Stimulated activated CD8-positive, alpha-beta memory T cell treated with anti-CD3 and anti-CD28 coated beads, Interleukin-2, amount 100 ng/mL, for 48 hours (primary cell): ENCODE measurements around the gene CACNA1A.
"Not testable (repeated sequence)": the region's sequence is repeated elsewhere in the genome, so short reads cannot be mapped to it uniquely, and the experiment has no call there.

Experiments
- DNase-seq, 2 donors: peaks; one replicate each; pipeline ENCODE4 v3.0.0-alpha.2; 2020; ENCODE audit warnings: low read depth in 2 of 2

Gene CACNA1A

DNA sequence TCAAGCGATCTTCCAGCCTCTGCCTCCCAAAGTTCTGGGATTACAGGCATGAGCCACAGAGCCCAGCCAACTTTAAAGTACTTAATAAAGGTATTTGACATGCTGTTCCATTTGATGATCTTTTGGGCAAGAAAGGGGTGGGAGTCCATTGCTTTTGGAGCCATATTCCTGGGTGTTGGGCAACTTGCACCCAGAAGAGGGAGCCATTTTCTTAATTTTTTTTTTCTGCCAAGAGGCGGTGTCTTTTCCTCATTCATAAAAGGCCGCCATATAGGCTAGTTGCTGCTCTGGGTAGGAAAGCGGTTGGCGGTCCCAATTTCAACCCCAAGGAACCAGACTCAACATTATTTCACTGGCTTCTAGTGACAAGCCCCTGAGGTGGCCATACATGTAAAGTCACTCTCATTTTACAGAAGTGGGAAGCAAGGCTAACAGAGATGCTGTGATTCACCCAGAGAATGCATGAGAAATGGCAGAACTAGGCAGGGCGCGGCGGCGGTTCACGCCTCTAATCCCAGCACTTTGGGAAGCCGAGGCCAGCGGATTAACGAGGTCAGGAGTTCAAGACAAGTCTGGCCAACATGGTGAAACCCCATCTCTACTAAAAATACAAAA is 139.6 kb downstream of the CACNA1A start:
- no peak for DNase-seq

DNA sequence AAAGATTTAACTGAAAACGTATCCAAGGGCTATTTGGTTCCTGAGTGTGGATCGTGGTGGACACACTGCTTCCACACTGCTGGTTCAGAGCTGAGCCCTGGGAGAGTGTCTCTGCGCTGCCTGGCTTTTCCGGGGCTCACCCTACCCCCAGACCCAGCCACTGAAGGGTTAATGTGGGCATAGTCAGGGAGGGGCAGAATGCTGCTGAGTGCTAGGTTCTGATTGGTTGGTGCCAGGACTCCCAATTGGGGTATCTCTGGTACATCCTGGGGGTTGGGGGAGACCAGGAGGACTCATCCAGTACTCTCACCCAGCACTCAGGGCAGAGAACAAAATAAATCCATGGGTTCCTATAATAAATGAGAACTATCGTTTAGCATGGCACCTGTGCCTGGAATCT is 142.3 kb downstream of the CACNA1A start:
- no peak for DNase-seq

DNA sequence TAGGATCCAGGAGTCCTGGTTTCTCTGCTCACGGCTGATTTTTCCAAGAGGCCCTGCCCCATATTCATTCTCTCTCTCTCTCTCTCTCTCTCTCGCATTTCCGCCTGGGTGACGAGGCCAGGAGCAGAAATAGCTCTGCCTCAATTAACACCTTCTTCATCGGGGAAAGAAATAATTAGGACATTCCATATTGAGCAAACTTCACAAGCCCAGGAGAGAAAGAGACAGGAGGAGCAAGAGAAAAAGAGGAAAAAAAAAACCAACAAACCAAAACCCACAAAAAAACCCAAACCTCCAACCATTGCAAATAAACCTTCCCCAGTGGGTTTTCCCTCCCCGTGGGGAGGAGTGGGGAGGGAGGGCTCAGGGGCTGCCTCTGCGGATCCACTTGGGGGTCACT is 143.0 kb downstream of the CACNA1A start:
- DNase-seq: no peak

DNA sequence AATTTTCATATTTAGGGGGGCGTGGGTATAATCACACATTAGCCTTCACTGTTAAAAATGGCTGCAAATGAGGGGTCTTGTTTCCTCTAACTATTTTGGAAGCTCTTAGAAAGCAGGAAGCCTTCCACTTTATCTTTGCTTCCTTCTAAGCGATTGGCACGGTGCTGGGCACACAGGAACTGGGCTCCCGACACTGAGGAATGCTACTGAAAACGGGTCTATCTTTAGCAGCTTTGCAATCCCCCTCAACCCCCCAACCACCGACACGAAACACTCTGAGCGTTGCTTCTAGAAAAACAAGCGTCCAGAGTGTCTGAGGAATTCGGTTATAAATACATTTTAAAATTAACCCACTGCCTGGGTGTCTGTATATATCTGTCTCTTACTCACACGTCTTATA is 143.6 kb downstream of the CACNA1A start:
- DNase-seq: no peak

DNA sequence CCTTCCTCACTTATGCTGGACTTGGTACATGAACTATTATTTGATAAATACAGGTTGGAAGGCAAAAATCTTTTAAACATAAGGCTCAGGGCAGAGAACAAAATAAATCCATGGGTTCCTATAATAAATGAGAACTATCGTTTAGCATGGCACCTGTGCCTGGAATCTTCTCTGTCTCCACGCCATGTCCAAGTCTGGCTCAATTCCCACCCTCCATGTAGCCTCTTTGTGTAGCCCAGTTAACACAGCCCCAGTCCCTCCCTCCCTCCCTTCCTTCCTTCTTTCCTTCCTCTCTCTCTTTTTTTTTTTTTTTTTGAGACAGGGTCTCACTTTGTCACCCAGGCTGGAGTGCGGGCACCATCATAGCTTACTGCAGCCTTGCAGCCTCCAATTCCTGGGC is 144.6 kb downstream of the CACNA1A start:
- DNase-seq: not testable (repeated sequence)

DNA sequence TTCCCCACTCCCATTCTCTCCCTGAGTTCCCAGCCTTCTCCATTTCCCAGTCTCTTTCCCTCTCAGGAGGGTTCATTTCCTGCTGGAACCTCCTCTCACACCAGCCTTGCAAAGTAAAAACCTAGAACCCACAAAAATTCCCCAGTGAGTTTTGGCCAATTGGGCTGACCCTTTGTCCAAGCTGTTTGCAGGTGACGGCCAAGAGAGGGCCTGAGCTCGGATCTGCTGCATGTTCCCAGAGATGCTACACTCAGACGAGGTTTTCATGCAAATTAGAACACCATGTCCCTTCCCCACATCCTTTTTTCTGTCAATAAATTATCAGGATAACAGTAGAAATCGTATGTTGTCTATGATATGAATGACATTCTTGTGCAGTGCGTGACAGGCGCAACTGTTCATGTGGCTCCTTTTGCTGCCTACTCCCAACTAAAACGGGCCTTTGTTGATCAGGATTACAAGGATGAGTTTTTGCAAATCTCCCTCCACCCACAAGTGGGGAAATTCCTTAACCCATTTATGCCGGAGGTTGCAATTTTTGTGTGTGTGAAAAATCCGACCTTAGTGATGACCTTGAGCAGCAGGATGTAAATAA is 149.5 kb downstream of the CACNA1A start:
- no peak for DNase-seq

DNA sequence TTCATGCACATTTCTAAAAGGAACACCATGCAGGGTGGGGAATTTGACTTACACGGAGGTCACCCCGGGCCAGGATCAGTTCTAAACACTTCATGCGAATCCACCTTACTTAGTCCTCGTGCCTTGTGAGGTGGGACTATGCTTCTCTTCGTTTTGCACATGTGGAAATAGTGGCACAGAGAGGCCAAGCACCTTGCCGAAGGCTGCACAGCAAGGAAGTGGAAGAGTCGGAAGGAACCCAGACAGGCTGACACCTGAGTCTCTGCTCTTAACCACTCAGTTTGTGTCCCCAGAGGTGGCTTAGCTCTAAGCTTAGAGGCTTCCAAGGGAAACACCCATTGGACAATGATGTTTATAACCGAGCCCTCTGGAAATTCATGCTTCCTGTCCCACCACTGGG is 150.1 kb downstream of the CACNA1A start:
- no peak for DNase-seq

DNA sequence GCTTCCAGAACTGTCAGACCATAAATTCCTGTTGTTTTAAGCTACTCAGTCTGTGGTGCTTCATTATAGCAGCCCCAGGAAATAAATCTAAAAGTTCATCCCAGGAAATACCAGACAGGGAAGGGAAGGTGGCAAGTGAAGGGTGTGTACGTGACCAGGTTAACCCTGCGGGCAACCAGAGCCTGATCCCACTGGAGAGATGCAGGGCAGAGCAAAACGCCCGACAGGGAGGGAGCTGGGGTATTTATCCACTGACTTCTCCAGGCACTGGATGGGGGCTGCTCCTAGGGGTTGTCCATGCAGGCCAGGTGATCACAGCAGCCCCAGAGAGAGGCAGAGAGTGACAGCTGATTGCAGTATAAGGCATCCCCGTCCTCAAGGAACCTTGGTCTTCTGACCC is 150.9 kb downstream of the CACNA1A start:
- no peak for DNase-seq

DNA sequence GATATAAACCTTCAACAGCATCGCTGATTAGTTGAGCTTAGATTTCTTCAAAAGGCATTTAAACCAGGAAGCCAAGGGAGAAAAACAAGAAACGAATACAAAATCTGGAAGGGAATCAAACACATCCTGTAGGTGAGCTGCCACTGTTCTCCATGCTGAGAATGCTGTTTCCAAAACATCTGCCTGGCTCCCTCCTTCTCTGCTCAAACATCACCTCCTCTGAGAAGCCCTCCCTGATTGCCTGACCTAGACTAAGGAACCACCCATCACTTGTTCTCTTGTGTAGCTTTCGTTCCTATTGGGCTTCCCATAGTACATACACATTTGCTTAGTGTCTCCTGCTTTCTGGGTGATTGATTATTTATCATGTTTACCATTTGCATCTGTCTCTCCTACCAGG is 152.7 kb downstream of the CACNA1A start:
- no peak for DNase-seq

DNA sequence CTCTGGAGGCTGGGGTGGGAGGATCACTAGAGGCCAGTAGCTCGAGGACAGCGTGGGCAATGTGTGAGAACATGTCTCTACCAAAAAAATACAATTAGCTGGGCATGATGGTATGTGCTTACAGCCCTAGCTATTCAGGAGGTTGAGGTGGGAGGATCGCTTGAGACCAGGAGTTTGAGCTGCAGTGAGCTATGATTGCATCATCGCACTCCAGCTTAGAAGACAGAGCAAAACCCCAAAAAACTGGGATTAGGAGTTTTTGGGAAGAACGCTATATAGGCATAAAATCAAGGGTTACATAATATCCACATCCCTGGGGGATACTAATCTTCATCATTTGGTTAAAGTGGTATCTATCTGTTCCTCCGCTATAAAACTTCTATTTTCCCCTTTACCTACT is 155.5 kb downstream of the CACNA1A start:
- DNase-seq: no peak

DNA sequence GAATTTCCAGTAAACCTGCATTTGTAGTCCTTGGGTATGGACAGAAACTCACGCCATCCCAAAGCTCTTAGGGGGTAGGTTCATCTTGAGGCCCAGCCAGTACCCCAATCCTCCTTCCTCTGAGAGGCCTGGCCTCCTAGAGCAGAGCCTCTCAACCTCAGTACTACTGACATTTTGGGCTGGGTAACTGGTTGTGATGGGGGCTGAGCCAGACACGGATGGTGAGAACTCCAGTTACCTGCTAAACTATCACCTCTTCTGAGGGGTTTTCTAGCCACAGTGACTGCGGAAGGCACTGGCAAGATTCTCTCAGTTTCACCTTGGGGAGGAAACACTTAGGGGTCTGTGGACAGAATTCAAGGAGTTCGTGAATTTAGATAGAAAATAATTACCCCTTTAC is 156.2 kb downstream of the CACNA1A start:
- no peak for DNase-seq

DNA sequence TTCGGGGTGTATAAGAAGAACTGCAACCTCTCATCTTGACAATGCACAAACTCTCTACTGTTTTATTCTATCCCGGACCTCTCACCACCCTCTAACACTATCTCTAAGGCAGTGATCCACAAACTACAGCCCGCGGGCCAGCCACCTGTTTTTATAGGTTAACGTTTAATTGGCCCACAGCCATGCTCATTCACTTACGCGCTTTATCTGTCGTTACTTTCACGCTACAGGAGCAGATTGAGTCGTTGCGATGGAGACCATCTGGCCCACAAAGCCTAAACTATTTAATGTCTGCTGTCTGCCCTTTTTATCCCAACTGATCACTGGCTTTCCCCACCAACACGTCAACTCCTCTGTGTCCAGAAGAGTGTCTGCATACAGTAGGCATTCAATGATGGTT is 158.9 kb downstream of the CACNA1A start:
- no peak for DNase-seq

DNA sequence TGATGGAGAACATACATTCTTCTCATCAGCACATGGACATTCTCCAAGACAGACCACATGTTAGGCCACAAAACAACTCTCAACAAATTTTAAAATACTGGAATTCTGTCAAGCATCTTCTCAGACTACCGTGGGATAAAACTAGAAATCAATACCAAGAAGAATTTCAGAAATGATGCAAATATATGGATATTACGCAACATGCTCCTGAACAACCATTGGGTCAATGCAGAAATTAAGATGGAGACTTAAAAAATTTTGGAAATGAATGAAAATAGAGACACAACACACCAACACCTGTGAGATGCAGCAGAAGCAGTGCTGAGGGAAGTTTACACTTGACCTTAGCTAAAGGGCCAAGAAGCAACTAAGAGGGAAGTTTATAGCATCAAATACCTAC is 162.8 kb downstream of the CACNA1A start:
- DNase-seq: no peak

DNA sequence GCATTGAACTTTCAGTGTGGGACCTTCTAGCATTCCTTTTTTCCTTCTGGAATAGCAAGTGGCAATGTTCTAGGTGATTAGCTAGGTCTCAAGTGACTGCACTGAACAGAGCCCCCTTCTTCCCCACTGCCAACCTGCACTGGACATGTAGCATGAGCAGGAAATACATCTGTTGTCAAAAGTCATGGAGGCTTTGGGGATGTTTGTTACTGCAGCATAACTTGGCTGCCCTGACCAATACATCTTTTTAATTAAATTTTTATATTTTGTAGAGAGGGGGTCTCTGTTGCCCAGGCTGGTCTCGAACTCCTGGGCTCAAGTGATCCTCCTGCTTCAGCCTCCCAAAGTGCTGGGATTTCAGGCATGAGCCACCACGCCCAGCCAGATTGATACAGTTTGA is 163.6 kb downstream of the CACNA1A start:
- DNase-seq: no peak

DNA sequence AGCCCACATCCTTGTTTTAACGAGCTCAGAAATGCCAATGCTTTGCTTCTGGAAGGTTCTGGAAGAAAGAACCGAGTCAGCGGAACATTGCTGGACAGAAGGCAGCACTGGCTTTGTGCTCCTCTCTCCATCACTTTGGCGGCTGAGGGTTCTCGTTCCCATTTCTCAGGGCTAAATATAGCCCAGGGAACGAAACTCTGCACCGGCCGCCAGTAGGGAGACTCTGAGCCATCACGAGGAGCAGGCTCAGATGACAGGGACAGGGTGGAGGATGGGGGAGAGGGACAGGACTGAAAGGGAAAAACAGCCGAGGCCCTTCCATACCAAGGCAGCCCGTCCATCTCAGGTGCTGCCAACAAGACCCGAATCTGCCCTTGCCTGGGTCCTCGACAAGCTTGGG is 166.4 kb downstream of the CACNA1A start:
- DNase-seq: no peak

DNA sequence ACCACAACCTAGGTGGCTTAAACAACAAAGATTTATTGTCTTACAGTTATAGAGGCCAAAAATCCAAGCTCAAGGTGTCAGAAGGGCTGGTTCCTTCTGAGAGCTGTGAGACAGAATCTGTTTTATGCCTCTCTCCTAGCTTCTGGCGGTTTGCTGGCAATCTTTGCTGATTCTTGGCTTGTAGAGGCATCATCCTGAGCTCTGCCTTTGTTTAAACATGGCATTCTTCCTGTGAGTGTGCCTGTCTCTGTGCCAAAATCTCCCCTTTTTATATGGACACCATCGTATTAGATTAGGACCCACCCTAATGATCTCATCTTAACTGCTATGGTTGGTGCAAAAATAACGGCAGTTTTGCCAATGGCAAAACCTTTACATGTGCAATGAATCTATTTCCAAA is 169.1 kb downstream of the CACNA1A start:
- DNase-seq: no peak

DNA sequence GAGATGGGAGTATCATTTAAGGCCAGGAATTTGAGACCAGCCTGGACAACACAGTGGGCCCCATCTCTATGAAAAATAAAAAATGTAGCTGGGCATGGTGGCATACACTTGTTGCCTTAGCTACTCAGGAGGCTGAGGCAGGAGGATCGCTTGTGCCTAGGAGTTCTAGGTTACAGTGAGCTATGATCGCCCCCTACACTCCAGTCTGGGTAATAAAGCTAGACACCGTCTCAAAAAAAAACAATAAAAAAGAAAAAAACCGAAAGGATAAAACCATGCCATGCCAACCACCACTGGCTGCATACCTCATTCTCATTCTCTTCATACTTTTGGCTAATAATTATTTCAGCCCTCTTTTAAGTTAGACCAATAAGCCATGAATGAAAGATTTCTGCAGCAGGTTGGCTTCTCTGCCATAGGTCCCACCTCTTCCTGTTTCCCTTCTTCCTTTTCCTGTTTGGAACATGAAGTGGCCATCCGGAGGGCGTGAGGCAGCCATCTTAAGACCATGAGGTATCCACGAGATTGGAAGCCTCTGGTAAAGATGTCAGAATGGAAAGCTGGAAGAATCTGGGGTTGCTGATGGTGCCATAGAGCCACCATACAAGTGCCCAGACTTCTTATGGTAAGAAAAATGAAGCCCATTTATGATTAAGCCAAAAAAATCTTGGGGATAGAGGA is 171.3 kb downstream of the CACNA1A start:
- DNase-seq: no peak

DNA sequence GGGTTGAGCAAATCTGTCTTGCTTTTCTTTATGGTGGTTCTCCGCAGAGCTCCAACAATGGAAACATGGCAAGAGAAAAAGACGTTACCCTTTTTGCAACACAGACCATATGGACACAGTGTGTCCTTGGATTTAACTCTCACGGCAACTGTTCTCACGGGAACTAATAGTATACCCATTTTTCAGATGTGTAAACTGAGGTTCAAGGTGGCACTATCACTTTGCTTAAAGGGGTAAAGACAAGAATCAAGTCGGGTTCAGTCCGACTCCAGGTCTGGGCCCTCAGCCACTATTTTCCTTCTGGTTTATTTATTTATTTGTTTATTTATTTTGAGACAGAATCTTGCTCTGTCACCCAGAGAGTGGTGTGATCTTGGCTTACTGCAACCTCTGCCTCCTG is 176.0 kb downstream of the CACNA1A start:
- no peak for DNase-seq

DNA sequence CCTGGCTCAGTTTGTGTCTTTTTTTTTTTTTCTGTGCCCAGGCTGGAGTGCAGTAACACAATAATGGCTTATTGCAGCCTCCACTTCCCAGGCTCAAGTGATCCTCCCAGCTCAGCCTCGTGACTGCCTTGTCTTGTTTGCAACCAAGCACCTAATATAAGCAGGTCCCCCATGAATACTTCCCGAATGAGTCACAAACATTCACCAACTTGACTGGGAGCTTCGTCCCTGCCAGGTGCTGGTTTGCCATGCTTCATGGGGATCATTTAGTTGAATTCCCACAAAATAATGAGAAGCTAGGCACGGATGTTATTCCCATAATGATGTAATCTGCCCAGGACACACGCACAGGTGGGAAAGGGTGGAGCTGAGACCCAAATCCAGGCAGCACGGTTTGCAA is 176.5 kb downstream of the CACNA1A start:
- DNase-seq: no peak

DNA sequence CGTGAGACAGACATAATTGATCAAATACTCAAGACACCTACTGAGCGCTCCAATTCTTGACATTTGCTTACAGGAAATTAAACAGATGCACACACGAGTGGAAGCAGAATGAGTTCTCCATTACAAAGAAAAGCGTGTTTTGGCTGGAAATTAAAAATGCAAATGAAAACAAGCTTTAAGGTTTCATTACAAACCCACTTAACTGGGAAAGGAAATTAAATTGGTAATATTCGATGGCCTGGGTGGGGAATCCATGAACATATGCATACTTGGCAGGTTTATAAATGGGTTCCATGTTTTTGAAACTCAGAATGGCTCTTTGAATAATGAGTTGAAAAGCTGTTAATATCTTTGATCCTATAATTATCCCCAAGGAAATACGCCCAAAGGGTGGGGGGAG is 178.0 kb downstream of the CACNA1A start:
- no peak for DNase-seq

DNA sequence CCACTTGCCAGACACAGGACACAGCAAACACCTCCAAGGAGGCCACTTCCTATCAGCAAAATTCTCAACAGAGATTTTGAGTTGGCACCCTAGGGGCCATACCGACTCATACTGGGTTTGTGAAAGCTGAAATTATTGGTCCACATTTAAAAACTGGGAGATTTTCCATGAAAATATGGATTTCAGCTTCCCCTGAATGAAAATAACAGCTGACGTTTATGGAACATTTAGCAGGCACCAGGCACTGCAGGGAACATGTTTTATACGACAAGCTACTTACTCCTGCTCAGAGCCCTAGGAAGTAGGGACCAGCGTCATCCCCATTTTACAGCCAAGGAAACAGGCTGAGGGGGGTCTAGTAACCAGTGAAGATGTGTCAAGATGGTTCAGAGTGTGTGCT is 186.8 kb downstream of the CACNA1A start:
- no peak for DNase-seq

DNA sequence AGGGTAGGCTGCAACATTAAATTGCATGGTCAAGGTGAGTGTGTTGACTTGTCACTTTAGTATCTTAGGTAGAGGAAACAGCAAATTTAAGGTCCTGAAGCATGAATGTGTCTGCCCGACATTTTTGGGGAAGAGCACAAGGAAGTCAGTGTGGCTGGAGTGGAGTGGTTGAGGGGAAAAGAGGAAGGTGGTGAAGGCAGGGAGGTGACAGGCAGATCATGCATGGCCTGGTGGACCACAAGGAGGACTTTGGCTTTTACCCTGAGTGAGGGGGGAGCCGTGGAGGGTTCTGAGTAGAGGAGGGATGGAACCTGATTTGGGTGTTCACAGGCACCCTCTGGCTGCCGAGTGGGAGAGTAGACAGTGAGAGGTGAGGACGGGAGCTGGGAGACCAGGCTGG is 188.1 kb downstream of the CACNA1A start:
- no peak for DNase-seq

DNA sequence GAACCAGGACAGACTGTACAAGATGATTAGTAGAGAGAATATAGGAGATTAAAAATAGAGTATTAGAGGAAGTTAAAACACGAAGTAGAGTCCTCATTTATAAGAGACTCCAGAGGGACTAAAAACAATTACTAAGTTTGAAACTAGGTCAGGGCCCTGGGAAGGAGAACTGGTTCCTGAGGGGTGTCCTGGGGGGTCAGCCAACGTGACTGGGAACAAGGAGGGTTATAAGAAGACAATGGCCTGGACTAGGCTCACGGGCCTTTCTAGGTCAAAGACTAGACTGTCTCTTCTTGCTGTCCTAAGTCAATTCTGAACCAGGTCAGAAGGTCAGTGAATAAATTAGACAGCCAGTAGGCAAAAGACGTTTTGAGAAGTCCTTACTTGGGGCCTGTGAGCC is 190.8 kb downstream of the CACNA1A start:
- DNase-seq: no peak

DNA sequence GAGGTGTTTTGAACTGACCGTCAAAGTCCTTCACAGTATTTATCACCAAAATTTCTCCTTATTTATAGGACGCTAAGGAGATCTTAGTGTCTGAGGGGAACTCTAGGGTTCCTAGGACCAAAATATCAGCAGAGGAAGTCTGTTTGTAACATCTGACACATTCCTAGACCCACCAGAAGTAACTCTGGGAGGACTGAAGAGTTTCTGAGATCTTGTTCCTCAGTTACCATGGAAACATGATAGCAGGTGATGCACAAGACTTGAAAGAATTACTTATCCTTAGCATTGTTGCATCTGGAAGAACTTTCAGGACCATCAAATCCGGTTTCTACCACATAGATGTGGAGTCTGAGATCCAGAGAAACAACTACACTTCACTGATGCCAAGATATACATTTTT is 191.5 kb downstream of the CACNA1A start:
- no peak for DNase-seq
